GM21447 (cell line): ENCODE results near the gene IVNS1ABP.

Experiments
- ATAC-seq: cut with Tn5 transposase; IDR thresholded peaks from one replicate; pipeline ENCODE4 v1.9.1; 2021; ENCODE audit not compliant: unreplicated experiment

Gene IVNS1ABP

DNA sequence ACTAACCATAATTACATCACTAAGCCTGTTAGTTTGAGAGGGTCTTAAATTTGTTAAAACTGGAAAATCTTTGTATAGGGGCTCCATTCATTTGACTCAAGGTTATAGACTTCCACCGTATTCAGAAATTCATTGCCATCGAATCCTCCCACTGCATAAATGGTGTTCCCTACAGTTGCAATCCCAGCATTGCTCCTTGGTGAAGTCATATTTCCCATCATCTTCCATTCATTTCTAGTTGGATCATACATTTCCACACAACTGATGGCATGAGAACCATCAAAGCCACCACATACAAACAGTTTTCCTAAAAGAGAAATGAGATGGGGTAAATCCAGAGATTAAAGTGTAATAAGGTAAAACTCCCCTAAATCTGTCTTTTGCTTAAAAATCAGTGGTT, 19.1 kb downstream of the IVNS1ABP start:
- no peak for ATAC-seq

DNA sequence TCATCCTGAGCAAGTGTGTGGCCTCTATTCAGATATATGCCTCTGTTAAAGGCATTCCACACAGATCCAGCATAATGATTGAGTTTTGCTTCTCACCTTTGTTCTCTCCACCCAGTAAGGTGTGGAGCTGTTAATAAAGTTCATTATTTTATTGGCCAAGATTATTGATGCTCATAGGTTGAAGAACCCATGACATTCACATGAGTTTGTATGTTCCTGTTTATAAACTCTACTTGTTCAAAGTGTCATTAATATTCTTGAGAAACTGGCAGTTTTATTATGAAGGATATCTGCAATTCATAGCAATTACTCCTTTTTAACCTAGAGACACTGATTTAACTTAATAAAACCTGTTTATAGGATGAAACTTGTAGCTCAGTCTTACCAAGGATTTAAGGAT, 22.0 kb downstream of the IVNS1ABP start:
- no peak for ATAC-seq

DNA sequence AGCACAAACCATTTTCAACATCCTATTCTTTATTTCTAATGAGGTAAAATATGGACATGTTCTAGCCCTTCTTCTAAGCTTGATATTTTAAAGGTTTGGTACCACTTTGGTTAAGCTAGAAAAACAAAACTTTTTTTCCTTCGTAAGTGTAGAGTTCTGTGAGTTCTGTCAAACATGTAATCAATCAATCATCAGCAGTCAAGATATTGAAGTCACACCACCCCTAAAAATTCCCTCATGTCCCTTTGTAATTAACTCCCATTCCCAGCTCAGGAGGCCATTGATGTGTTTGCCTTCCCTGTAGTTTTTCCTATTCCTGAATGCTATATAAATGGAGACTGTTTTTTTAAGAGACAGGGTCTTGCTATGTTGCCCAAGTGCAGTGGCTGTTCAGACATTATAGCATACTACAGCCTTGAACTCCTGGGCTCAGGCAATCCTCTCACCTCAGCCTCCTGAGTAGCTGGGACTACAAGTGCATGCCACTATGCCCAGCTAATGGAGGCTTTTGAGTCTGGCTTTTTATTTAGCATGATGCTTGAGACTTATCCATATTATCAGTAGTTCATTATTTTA, 23.0 kb downstream of the IVNS1ABP start:
- no peak for ATAC-seq

DNA sequence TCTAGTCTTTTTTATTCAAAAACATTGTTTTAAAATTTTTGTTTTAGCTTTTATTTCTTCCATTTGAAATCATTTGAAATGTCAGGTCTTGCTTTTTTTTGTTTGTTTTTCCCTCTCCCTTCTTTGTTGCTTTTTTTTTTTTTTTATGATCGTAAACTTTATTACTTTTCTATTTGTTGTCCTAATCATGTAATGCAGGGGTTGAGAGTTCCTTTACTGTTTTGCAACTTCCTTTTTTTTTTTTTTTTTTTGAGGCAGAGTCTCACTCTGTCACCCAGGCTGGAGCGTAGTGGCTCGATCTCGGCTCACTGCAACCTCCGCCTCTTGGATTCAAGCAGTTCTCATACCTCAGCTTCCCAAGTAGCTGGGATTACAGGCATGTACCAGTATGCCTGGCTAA, 24.8 kb downstream of the IVNS1ABP start:
- no peak for ATAC-seq

DNA sequence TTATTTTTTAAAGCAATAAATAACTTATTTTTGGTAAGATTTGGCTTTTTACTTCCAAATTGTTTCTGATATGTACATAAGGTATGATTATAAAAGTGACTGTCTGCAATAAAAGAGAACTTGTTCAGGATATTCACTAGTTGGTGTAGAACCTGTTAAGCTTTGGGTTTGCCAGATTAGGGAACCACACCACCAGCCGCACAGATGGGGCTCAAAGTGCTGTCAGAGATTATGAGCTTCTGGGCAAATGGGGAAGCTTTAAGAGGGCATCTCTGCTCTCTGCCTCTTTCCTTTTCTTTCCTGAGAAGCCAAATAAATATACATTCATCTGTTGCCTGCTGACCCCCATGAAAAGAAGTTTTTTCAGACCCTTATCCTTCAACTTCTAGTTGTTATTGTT, 25.4 kb downstream of the IVNS1ABP start:
- no peak for ATAC-seq

DNA sequence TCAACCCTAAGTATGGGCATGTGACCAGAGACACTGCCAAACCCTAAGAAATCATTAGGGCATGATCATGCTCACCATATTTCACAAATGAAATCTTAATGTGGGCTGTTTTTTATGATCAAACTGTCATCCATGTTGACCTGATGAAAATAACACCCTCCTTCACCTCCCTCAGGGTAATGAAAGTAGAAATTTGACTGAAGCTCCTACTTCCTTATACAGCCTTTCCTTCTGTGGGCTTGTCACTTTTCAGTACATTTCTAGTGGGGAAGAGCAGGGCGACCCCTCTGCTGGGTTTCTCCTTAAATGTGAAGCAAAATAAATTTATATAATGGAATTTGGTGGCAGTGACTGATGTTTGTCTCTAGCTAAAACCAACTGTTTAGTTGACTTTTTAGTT, 25.9 kb downstream of the IVNS1ABP start:
- no peak for ATAC-seq

- no peak for ATAC-seq
Observed at GRCh38 chr1:185289880-185290279, 27.2 kb downstream of the IVNS1ABP start.

GRCh38 chr1:185288435-185288834, 28.6 kb downstream of the IVNS1ABP start:
- no peak for ATAC-seq

DNA sequence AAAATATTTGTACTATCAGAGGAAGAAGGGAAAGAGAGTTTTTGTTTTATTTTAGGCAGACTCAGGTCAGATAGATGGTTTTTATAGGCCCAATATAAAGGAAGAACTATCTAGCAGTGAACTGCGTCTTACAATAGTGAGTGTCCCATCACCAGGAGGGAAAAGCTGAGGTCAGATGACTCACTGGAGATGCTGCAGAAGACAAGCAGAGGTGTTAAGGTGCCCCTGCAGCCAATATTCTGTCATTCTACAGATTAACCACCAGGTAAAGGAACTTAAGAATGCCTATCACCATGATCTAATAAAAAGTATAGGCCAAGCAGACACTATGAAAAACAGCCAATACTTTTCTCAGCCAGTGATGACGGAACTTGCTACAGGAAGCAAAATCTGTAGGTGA, 29.6 kb downstream of the IVNS1ABP start:
- no peak for ATAC-seq

DNA sequence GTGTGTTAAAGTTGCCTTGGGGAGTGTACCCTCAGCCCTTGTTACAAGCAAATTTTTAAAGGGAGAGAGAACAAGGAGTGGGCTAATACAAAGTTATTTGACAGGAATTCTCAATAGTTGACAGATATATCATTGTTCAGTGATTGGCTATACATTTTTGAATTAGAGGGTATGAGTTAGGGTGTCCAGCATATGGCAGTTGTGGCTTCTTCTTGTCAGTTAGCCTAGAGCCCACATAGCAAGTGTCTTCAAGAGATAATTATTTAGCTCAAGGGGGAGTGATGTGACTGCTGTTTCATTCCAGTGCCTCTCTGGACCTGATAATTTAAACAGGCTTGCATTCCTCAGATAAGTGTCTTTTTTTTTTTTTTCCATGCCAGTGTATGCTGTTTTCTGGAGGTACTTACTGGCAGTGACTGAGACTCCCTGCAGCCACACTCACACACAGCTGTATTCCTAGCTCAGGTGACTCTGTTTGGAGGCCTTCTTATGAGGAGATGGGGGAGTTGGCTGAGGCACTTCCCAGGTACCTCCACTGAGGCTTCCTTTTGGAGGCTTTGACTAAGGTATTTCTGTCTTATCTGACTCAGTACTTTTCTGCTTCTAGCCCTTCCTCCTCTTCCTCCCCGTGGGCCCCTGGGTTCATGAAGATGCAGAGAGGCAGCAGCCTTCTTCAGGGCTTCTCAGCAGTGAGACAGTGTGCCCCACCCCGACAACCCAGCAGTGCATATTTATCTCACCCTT, 32.3 kb downstream of the IVNS1ABP start:
- ATAC-seq: no peak

DNA sequence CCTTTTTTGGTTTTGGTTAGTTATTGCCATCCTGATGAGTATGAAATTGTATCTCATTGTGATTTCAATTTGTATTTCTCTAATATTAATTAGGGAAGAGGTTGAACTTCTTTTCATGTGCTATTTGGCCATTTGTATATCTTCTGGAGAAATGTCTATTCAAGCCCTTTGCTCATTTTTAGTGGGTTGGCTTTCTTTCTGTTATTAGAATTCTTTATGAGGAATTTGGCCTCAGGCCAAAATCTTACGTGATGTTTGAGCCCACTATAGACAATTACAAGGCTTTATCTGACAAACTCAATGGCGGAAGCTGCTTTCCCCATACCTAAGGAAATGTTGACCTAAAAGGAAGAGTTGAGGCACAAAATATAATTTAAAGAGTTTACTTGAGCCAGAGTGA, 32.9 kb downstream of the IVNS1ABP start:
- ATAC-seq: no peak

GRCh38 chr1:185281245-185281644, 35.8 kb downstream of the IVNS1ABP start:
- peak; percentile 96 for ATAC-seq

GRCh38 chr1:185280589-185280988, 36.5 kb downstream of the IVNS1ABP start:
- ATAC-seq: no peak

DNA sequence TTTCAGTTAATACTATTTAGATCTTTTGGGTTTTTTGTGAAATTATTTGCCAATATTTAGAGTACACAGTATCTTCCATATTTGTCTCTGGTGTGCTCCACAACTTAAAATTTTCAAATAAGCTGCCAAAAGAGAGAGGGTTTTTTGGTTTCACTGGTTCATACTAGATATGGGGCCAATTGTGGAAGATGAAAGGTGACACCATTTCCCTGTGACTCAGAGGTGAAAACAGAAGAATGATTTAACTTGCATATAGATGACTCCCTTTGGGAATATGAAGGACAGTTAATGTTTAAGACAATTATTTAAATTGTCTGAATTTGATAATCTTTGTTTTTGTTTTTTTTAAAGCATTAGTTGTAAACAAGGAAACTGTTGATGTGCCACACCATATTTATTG, 37.5 kb downstream of the IVNS1ABP start:
- no peak for ATAC-seq

DNA sequence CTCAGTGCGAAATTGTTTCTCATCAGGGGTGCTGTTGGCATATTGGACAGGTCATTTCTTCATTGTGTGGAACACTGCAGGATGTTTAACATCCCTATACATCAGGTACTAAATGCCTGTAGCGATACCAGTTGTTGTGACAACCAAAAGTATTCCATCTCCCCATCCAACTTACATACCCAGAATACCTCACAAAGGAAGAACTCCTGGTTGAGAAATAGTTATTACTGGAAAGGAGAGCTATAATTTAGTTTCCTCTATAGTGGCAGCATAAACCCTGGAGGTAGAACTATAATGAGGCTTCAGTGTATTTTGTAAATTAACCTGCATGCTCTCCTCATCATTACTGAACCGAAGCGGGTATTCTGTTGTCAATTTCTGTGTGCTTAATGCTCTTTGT, 45.1 kb downstream of the IVNS1ABP start:
- ATAC-seq: no peak

DNA sequence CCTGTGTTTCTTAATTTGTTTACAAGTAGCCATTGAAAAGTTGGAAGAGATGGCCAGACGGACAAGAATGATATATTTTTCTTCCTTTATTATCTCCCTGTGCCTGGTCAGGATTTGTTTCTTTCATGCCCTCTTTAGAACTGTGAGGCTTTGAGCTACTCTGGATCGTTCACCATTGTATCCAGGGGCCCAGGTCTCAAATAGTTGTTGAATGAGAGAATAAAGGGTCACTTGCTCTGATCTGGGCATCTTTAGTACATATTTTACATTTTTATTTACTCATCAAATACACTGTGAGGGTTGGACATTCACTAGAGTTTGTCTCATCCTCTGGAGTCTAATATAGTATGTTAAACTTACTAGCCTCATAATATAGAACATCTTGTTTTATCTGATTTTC, 48.7 kb downstream of the IVNS1ABP start:
- no peak for ATAC-seq

DNA sequence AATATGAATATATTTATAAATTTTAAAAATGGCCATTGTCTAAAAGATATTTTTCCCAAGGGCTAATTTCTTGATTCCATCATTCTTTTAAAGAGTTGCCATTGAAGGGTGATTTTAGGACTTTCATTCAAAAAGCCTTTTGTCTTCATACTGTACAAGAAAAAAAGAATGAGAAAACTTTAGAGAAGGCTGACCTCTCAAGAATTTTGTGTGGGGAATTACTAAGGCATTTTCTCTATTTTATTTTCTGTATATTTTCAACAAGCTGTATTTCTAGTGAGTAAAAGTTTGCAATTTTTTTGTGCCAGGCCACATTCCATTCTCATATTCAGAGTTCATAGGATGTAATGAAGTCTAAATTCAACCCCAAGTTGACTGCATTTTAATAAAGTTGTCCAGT, 49.3 kb downstream of the IVNS1ABP start:
- ATAC-seq: no peak

- no peak for ATAC-seq
Observed at GRCh38 chr1:185267301-185267700, 49.7 kb downstream of the IVNS1ABP start.

GRCh38 chr1:185265314-185265713, 51.7 kb downstream of the IVNS1ABP start:
- ATAC-seq: no peak

- ATAC-seq: no peak
Observed at GRCh38 chr1:185263780-185264179, 53.3 kb downstream of the IVNS1ABP start.

- no peak for ATAC-seq
Observed at GRCh38 chr1:185263292-185263691, 53.8 kb downstream of the IVNS1ABP start.

DNA sequence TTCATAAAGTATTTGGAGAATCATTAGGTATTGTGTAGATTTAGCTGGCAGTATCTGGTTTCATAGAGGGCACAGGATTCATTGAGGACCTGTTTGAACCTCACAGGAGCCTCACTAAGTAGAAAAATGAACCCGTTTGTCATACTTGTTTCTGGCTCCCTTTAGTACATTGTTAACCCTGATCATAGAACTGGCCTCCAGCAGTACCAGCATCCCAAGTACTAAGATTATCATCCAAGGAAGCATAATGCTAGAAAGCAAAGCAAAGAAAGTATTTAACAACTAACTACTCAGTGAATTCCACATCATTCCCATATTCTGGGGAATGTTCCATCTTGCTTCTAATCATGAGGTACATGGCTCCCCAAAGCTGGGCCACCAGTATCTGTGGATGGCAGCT, 54.9 kb downstream of the IVNS1ABP start:
- ATAC-seq: no peak

- ATAC-seq: no peak
Observed at GRCh38 chr1:185260611-185261010, 56.4 kb downstream of the IVNS1ABP start.
